ENCODE measurements around the gene DUSP3. TPM values are rescaled to one million over a fixed set of nuclear protein-coding genes. Genes with fewer than 3 reads are reported as not detected.

The DUSP3 gene
- polyA plus RNA-seq, 4 donors = 31.1 to 88.6 (median 72.2) TPM

GRCh38 chr17:43818966-43819365 is 40.2 kb upstream of the DUSP3 start:
- Histone ChIP-seq H3K4me3 (ENCODE audit: low read depth in 1 of 3, low read length in 3 of 3) (no peak overlapping the region), H3K36me3 (ENCODE audit: control insufficient read depth in 3 of 3, insufficient read depth in 2 of 3, low read depth in 1 of 3, low read length in 3 of 3) (peaks cover 0 to 11% (median 0%) of the 10 kb centered on the region in 3 donors)
- no peak for FAIRE-seq

DNA sequence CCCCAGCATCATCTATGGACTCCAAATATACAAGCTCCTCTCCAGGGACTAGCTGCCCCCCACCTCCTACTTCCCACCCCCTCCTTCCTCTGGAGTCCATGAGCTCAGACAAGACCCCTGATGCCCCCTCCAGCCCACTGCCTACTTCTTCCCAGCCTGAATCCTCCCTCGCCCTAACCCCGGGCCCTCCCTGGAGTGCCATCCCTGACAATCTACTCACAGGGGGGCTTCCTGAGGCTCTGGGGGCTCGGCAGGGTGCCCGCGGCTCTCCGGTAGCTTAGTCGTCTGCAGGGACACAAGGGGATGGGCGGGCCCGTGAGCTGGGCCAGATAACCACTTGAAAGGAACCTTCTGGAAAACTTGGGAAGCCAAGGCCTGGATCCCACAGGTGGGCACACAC is 39.0 kb upstream of the DUSP3 start:
- FAIRE-seq (no peak), DNase-seq (no peak)
- no peak overlapping the region for H3K4me3 ChIP-seq (ENCODE audit: low read depth in 1 of 3, low read length in 3 of 3)
- H3K36me3 ChIP-seq (ENCODE audit: control insufficient read depth in 3 of 3, insufficient read depth in 2 of 3, low read depth in 1 of 3, low read length in 3 of 3) = peaks cover 0 to 17% (median 0%) of the 10 kb centered on the region in 3 donors
- no peak overlapping the region for H3K27ac ChIP-seq (ENCODE audit: low read depth in 1 of 3, low read length in 2 of 3)
- peaks cover 0 to 6% (median 5%) of the 10 kb centered on the region in 3 donors for H3K4me1 ChIP-seq (ENCODE audit: control insufficient read depth in 3 of 3, insufficient read depth in 2 of 3, low read depth in 1 of 3, low read length in 2 of 3)
- H3K9me3 ChIP-seq (ENCODE audit: control insufficient read depth in 2 of 2, insufficient read depth in 1 of 2, low read depth in 1 of 2, low read length in 1 of 2) = no peaks in the 10 kb centered on the region
- H3K27me3 ChIP-seq (ENCODE audit: control insufficient read depth in 3 of 3, insufficient read depth in 3 of 3, low read length in 3 of 3) = no peaks in the 10 kb centered on the region
- WGBS, 3 donors = 91 to 96% (median 94%) methylated on average over 9 of the region's 9 CpGs

More at GRCh38 chr17:43818966-43819365, 40.2 kb upstream of the DUSP3 start:
- no peaks in the 10 kb centered on the region for H3K9me3 ChIP-seq (ENCODE audit: control insufficient read depth in 2 of 2, insufficient read depth in 1 of 2, low read depth in 1 of 2, low read length in 1 of 2)
- WGBS, 3 donors = 90 to 96% (median 91%) methylated on average over 5 of the region's 5 CpGs
- no peak for DNase-seq
- H3K27me3 ChIP-seq (ENCODE audit: control insufficient read depth in 3 of 3, insufficient read depth in 3 of 3, low read length in 3 of 3) = no peaks in the 10 kb centered on the region
- H3K27ac ChIP-seq (ENCODE audit: low read depth in 1 of 3, low read length in 2 of 3) = no peak overlapping the region
- H3K4me1 ChIP-seq (ENCODE audit: control insufficient read depth in 3 of 3, insufficient read depth in 2 of 3, low read depth in 1 of 3, low read length in 2 of 3) = peaks cover 3 to 9% (median 6%) of the 10 kb centered on the region in 3 donors

DNA sequence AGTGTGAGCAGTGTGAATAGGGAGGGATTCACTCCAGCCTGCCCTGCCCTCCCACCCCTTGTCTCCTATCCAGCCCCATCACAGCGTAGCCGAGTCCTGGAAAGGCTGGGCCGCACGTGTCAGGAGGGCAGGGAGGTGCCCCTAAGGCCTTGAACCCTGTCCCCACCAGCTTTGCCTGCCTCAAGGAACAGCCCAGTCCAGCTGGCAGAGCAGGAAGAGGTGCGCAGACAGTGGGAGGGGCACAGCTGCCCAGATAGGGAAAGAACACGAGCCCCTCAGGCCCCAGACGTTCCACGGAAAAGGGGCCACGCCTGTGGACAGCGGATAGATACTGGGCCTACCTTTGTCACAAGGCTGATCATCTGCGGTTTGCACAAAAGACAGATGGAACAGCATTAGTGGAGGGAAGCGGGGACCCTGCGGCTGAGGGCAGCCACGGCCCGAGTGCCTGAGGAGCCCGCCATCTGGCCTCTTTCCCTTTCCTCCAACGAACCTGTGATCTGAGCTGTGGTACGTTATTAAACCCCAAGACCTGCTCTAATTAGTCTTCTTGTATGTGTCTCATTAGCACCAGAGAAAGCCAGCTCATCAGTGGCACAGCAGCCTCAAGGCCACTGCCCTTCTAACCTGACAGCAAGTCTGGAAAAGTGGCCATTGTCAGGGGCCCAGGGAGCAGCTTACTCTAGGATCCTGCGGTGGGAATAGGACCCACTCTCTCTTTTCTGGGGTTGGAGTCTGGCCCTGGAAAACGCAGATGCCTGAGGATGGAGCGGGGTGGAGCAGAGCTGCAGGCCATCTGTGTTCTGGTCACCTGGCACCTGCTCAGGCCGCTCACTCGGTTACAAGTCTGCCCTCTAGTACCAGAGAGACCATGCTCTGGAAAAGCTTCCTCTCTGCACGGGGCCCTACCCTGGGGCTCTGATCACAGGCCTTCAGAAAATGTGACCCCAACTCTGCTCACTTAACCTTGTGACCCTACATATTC is 37.9 kb upstream of the DUSP3 start:
- WGBS, 3 donors = 49 to 80% (median 68%) methylated on average over 23 to 24 of the region's 24 CpGs
- FAIRE-seq (no peak), DNase-seq (peak; percentile 30 to 65)
- Histone ChIP-seq H3K9me3 (ENCODE audit: control insufficient read depth in 2 of 2, insufficient read depth in 1 of 2, low read depth in 1 of 2, low read length in 1 of 2) (no peaks in the 10 kb centered on the region), H3K4me3 (ENCODE audit: low read depth in 1 of 3, low read length in 3 of 3) (no peak overlapping the region), H3K27me3 (ENCODE audit: control insufficient read depth in 3 of 3, insufficient read depth in 3 of 3, low read length in 3 of 3) (no peaks in the 10 kb centered on the region), H3K36me3 (ENCODE audit: control insufficient read depth in 3 of 3, insufficient read depth in 2 of 3, low read depth in 1 of 3, low read length in 3 of 3) (peaks cover 0 to 17% (median 0%) of the 10 kb centered on the region in 3 donors), H3K4me1 (ENCODE audit: control insufficient read depth in 3 of 3, insufficient read depth in 2 of 3, low read depth in 1 of 3, low read length in 2 of 3) (peaks cover 0 to 6% (median 5%) of the 10 kb centered on the region in 3 donors), H3K27ac (ENCODE audit: low read depth in 1 of 3, low read length in 2 of 3) (no peak overlapping the region)

DNA sequence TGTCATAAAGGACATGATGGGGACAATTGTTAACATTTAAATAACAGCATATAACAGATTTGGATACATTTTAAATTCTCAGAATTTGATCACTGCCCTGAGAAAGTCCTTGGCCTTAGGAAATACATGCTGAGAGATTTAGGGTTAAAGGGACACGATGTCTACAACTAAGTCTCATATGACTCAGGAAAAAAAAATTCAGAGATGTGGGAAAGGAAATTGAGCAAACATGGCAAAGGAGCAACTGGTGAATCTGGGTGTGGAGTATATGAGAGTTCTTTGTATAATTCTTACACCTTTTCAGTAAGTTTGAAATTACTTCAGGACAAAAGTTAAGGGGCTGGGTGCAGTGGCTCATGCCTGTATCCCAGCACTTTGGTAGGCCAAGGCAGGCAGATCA is 35.9 kb upstream of the DUSP3 start:
- FAIRE-seq = no peak

DNA sequence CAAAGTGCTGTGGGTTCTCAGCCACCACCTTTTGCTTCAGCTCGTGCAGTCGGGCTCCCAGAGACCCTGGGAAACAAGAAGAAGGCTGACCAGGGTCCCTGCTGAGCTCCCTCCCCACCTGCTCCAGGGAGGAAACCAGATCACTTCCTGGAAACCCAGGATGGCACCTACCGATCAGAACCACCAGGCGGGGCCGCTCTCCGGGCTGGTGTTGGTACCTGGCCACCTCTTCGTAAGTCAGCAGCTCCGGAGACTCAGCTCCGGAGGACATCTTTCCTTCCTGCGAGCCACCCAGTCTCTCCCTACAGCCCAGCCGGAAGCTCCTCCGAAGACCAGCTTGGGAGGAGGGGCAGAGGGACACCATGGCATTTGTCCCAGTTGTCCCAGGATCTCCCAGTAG is 35.2 kb upstream of the DUSP3 start:
- Histone ChIP-seq H3K27me3 (ENCODE audit: control insufficient read depth in 3 of 3, insufficient read depth in 3 of 3, low read length in 3 of 3) (no peaks in the 10 kb centered on the region), H3K9me3 (ENCODE audit: control insufficient read depth in 2 of 2, insufficient read depth in 1 of 2, low read depth in 1 of 2, low read length in 1 of 2) (no peaks in the 10 kb centered on the region), H3K36me3 (ENCODE audit: control insufficient read depth in 3 of 3, insufficient read depth in 2 of 3, low read depth in 1 of 3, low read length in 3 of 3) (peaks cover 0 to 17% (median 0%) of the 10 kb centered on the region in 3 donors), H3K4me3 (ENCODE audit: low read depth in 1 of 3, low read length in 3 of 3) (no peak overlapping the region), H3K27ac (ENCODE audit: low read depth in 1 of 3, low read length in 2 of 3) (no peak overlapping the region), H3K4me1 (ENCODE audit: control insufficient read depth in 3 of 3, insufficient read depth in 2 of 3, low read depth in 1 of 3, low read length in 2 of 3) (peaks cover 0 to 6% (median 5%) of the 10 kb centered on the region in 3 donors)
- DNase-seq (no peak), FAIRE-seq (no peak)
- WGBS, 3 donors = 81 to 85% (median 82%) methylated on average over 12 of the region's 12 CpGs

More for the DNA sequence above, 35.9 kb upstream of the DUSP3 start:
- 24 to 44% (median 25%) methylated on average over 1 of the region's 1 CpG for WGBS, 3 donors
- peaks cover 0 to 6% (median 5%) of the 10 kb centered on the region in 3 donors for H3K4me1 ChIP-seq (ENCODE audit: control insufficient read depth in 3 of 3, insufficient read depth in 2 of 3, low read depth in 1 of 3, low read length in 2 of 3)
- H3K27ac ChIP-seq (ENCODE audit: low read depth in 1 of 3, low read length in 2 of 3) = no peak overlapping the region
- H3K36me3 ChIP-seq (ENCODE audit: control insufficient read depth in 3 of 3, insufficient read depth in 2 of 3, low read depth in 1 of 3, low read length in 3 of 3) = peaks cover 0 to 17% (median 0%) of the 10 kb centered on the region in 3 donors
- no peak for DNase-seq
- no peaks in the 10 kb centered on the region for H3K27me3 ChIP-seq (ENCODE audit: control insufficient read depth in 3 of 3, insufficient read depth in 3 of 3, low read length in 3 of 3)
- H3K9me3 ChIP-seq (ENCODE audit: control insufficient read depth in 2 of 2, insufficient read depth in 1 of 2, low read depth in 1 of 2, low read length in 1 of 2) = no peaks in the 10 kb centered on the region
- H3K4me3 ChIP-seq (ENCODE audit: low read depth in 1 of 3, low read length in 3 of 3) = no peak overlapping the region

DNA sequence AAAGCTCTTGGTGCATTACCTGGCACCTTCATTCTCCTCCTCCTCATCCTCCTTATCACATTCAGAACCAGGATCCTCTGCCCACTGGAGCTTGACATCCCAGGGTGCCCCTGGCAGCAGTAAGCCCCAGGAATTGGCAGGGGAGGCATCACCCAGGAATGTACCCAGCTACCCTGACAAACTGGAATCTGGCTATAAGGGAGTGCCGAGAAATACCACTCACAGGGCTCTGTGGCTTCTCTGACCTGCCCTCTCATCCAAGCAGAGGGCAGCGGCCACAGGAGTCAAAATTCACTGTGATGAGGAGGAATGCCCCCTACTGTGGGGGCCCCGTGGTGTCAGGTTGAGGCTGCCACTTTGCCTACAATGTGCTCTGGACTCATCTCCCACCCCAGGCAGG is 34.6 kb upstream of the DUSP3 start:
- 87 to 90% (median 88%) methylated on average over 3 of the region's 3 CpGs for WGBS, 3 donors
- no peak overlapping the region for H3K27ac ChIP-seq (ENCODE audit: low read depth in 1 of 3, low read length in 2 of 3)
- peaks cover 0 to 17% (median 0%) of the 10 kb centered on the region in 3 donors for H3K36me3 ChIP-seq (ENCODE audit: control insufficient read depth in 3 of 3, insufficient read depth in 2 of 3, low read depth in 1 of 3, low read length in 3 of 3)
- DNase-seq = no peak
- H3K4me1 ChIP-seq (ENCODE audit: control insufficient read depth in 3 of 3, insufficient read depth in 2 of 3, low read depth in 1 of 3, low read length in 2 of 3) = peaks cover 0 to 6% (median 5%) of the 10 kb centered on the region in 3 donors
- no peak for FAIRE-seq
- H3K9me3 ChIP-seq (ENCODE audit: control insufficient read depth in 2 of 2, insufficient read depth in 1 of 2, low read depth in 1 of 2, low read length in 1 of 2) = no peaks in the 10 kb centered on the region
- no peaks in the 10 kb centered on the region for H3K27me3 ChIP-seq (ENCODE audit: control insufficient read depth in 3 of 3, insufficient read depth in 3 of 3, low read length in 3 of 3)
- no peak overlapping the region for H3K4me3 ChIP-seq (ENCODE audit: low read depth in 1 of 3, low read length in 3 of 3)

DNA sequence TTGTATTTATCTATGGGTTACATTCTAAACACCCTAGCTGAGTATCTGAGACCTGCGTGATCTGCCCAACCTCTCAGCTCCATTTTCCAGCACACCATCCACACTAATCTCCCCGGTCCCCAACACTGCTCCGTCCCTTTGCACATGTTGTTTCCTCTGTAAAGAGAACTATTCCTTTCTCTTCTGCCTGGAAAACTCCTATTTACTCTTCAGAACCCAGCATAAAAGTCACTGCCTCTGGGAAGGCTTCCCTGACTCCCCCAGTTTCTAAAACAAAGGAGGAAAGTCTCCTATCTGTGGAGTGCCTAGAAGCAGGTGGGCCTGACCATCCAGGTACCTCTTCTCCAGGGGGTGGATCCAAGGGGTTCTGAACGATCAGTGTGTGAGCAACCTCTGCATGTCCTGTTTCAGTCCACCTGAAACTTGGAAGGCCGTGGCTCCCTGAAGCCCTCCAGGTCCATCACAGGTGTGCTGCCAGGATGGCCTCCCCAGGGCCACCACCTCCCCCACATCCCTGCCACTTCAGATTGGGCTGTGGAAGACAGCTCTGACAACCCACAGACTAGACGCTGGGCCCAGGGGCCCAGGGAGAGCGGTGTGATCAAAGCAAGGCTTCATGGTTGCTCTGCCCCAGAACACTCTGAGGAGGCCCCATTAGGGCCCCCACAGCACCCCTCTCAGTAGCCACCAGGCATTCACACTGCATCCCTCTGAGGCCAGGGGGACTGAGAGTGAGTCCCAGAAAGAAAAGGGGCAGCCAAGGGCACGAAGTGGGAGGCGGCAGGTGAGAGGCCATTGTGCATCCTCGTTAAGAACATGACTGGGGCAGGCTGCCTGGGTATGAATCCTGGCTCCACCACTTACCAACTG is 33.9 kb upstream of the DUSP3 start:
- peaks cover 0 to 17% (median 0%) of the 10 kb centered on the region in 3 donors for H3K36me3 ChIP-seq (ENCODE audit: control insufficient read depth in 3 of 3, insufficient read depth in 2 of 3, low read depth in 1 of 3, low read length in 3 of 3)
- no peak overlapping the region for H3K4me3 ChIP-seq (ENCODE audit: low read depth in 1 of 3, low read length in 3 of 3)
- no peaks in the 10 kb centered on the region for H3K9me3 ChIP-seq (ENCODE audit: control insufficient read depth in 2 of 2, insufficient read depth in 1 of 2, low read depth in 1 of 2, low read length in 1 of 2)
- peaks cover 0 to 6% (median 5%) of the 10 kb centered on the region in 3 donors for H3K4me1 ChIP-seq (ENCODE audit: control insufficient read depth in 3 of 3, insufficient read depth in 2 of 3, low read depth in 1 of 3, low read length in 2 of 3)
- no peak for DNase-seq
- H3K27me3 ChIP-seq (ENCODE audit: control insufficient read depth in 3 of 3, insufficient read depth in 3 of 3, low read length in 3 of 3) = no peaks in the 10 kb centered on the region
- 89 to 93% (median 92%) methylated on average over 10 of the region's 10 CpGs for WGBS, 3 donors
- H3K27ac ChIP-seq (ENCODE audit: low read depth in 1 of 3, low read length in 2 of 3) = no peak overlapping the region
- no peak for FAIRE-seq

DNA sequence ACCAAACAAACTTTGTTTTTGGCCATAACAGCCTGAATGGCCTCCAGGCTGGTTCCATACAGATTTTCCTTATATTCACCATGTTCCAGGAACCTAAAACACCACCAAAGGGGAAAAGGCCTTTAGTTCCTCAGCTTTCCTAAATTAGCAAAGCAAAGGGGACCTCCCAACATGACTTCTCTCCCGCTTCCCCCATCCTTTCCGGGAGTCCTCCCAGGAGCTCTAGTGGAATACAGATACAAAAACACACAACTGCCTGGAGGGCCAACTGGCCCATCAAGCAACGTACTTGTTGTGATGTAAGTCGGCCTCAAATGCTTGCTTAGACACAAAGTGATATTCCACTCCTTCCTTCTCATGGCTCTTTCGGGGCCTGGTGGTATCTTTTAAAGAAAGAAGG is 32.0 kb upstream of the DUSP3 start:
- 84 to 94% (median 85%) methylated on average over 5 of the region's 5 CpGs for WGBS, 3 donors
- no peak for FAIRE-seq
- peaks cover 0 to 6% (median 0%) of the 10 kb centered on the region in 3 donors for H3K36me3 ChIP-seq (ENCODE audit: control insufficient read depth in 3 of 3, insufficient read depth in 2 of 3, low read depth in 1 of 3, low read length in 3 of 3)
- H3K4me3 ChIP-seq (ENCODE audit: low read depth in 1 of 3, low read length in 3 of 3) = no peak overlapping the region
- H3K27ac ChIP-seq (ENCODE audit: low read depth in 1 of 3, low read length in 2 of 3) = no peak overlapping the region
- no peaks in the 10 kb centered on the region for H3K4me1 ChIP-seq (ENCODE audit: control insufficient read depth in 3 of 3, insufficient read depth in 2 of 3, low read depth in 1 of 3, low read length in 2 of 3)
- DNase-seq = no peak
- no peaks in the 10 kb centered on the region for H3K27me3 ChIP-seq (ENCODE audit: control insufficient read depth in 3 of 3, insufficient read depth in 3 of 3, low read length in 3 of 3)
- H3K9me3 ChIP-seq (ENCODE audit: control insufficient read depth in 2 of 2, insufficient read depth in 1 of 2, low read depth in 1 of 2, low read length in 1 of 2) = no peaks in the 10 kb centered on the region
